Measurements from ENCODE around the gene ZNF668. TPM values are rescaled to one million over a fixed set of nuclear protein-coding genes. Genes with fewer than 3 reads are reported as not detected.
"Not testable (repeated sequence)": the region's sequence is repeated elsewhere in the genome, so short reads cannot be mapped to it uniquely, and the experiment has no call there.

ZNF668 gene
- total and polyA plus RNA-seq, 7 experiments from 2014 or later = 6.1 to 15.2 (median 12.6) TPM

DNA sequence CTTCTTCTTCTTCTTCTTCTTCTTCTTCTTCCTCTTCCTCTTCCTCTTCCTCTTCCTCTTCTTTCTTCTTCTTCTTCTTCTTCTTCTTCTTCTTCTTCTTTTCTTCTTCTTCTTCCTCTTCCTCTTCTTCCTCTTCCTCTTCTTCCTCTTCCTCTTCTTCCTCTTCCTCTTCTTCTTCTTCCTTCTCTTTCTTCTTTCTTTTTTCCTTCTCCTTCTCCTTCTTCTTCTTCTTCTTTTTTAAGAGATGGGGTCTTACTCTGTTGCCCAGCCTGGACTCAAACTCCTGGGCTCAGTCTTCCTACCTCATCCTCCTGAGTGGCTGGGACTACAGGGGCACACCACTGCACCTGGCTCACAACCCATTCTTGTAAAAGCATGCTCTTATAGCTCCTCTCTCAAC lies 60.7 kb downstream of the ZNF668 start:
- H3K27ac ChIP-seq (ENCODE audit: low read depth, low read length); H3K9me3 Mint-ChIP-seq; H3K4me1 ChIP-seq (ENCODE audit: control insufficient read depth in 2 of 2, insufficient read depth in 2 of 2, low read length in 2 of 2); CTCF ChIA-PET; H3K9me3 ChIP-seq (ENCODE audit: control insufficient read depth in 2 of 3, low read length in 3 of 3); H3K27me3 ChIP-seq (ENCODE audit: control insufficient read depth in 2 of 2, insufficient read depth in 2 of 2, low read length in 2 of 2); ATAC-seq; H3K36me3 Mint-ChIP-seq; H3K36me3 ChIP-seq (ENCODE audit: control insufficient read depth in 2 of 3, insufficient read depth in 3 of 3, low read length in 3 of 3); H3K4me3 ChIP-seq (ENCODE audit: low read length); intact Hi-C loops (cut with micrococcal nuclease); H3K27ac Mint-ChIP-seq; POLR2A ChIA-PET; DNase-seq: not testable (repeated sequence)
- Mint-ChIP-seq H3K4me3 (peak overlapping the region in 3 of 10 donors; percentile 19 to 86 (median 65)), H3K4me1 (peaks cover 13 to 27% (median 20%) of the 10 kb centered on the region in 7 donors), H3K27me3 (peaks cover 0 to 56% (median 22%) of the 10 kb centered on the region in 5 donors)

DNA sequence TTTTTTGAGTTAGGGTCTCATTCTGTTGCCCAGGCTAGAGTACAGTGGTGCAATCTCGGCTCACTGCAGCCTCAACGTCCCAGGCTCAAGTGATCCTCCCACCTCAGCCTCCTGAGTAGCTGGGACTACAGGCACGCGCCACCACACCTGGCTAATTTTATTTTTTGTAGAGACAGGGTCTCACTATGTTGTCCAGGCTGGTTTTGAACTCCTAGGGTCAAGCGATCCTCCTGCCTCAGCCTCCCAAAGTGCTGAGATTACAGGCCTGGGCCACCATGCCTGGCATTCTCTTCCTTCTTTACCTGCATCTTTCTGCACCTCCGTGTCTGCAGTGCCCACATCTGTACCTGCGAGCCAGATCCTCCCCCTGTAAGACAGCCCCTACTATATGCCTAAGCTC lies 62.2 kb downstream of the ZNF668 start:
- H3K36me3 Mint-ChIP-seq; H3K4me1 ChIP-seq (ENCODE audit: control insufficient read depth in 2 of 2, insufficient read depth in 2 of 2, low read length in 2 of 2); DNase-seq; CTCF ChIA-PET; ATAC-seq; H3K36me3 ChIP-seq (ENCODE audit: control insufficient read depth in 2 of 3, insufficient read depth in 3 of 3, low read length in 3 of 3); POLR2A ChIA-PET; H3K9me3 ChIP-seq (ENCODE audit: control insufficient read depth in 2 of 3, low read length in 3 of 3); H3K27ac ChIP-seq (ENCODE audit: low read depth, low read length); H3K27me3 ChIP-seq (ENCODE audit: control insufficient read depth in 2 of 2, insufficient read depth in 2 of 2, low read length in 2 of 2); H3K4me3 ChIP-seq (ENCODE audit: low read length); H3K9me3 Mint-ChIP-seq: not testable (repeated sequence)
- Mint-ChIP-seq H3K27me3 (peaks cover 0 to 59% (median 22%) of the 10 kb centered on the region in 5 donors), H3K4me1 (peaks cover 13 to 27% (median 20%) of the 10 kb centered on the region in 7 donors), H3K4me3 (peak overlapping the region; percentile 67 to 89 (median 81)), H3K27ac (peak overlapping the region in 5 of 9 donors; percentile 22 to 82 (median 67))
- intact Hi-C loops (cut with micrococcal nuclease) = loop anchor here in 1 of 2 donors (2.0 kb wide), 1 partner anchor 21 kb away; the partner anchor contains the start of gene STX4

Other genes starting within 250 kb of the ZNF668 start
- gene BCL7C, start 180.2 kb downstream of the ZNF668 start, total RNA-seq = 10 to 100 TPM; 17.2 to 23.7 (median 22.7) TPM
- gene BCL7C, start 180.2 kb downstream of the ZNF668 start, polyA plus RNA-seq = 10 to 100 TPM; 28.4 to 31.4 TPM
- under 1 TPM in 4 of 5 experiments, not detected in 1; 0.17 to 0.54 (median 0.40) TPM for gene CTF1, start 177.6 kb downstream of the ZNF668 start, total RNA-seq
- gene CTF1, start 177.6 kb downstream of the ZNF668 start, polyA plus RNA-seq = not detected
- gene FBXL19, start 150.7 kb downstream of the ZNF668 start, total RNA-seq = 10 to 100 TPM; 11.1 to 26.8 (median 17.0) TPM
- gene FBXL19, start 150.7 kb downstream of the ZNF668 start, polyA plus RNA-seq = under 1 TPM; 0.08 to 0.16 TPM
- 10 to 100 TPM in 4 of 5 experiments, 1 to 10 TPM in 1; 6.0 to 29.8 (median 18.4) TPM for gene ORAI3, start 125.2 kb downstream of the ZNF668 start, total RNA-seq
- 10 to 100 TPM; 10.3 to 17.8 TPM for gene ORAI3, start 125.2 kb downstream of the ZNF668 start, polyA plus RNA-seq
- gene SETD1A, start 116.5 kb downstream of the ZNF668 start, total RNA-seq = 10 to 100 TPM; 27.0 to 47.2 (median 36.8) TPM
- gene SETD1A, start 116.5 kb downstream of the ZNF668 start, polyA plus RNA-seq = 1 to 10 TPM; 1.3 to 2.5 TPM
- gene HSD3B7, start 89.0 kb downstream of the ZNF668 start, total RNA-seq = 1 to 10 TPM in 4 of 5 experiments, under 1 TPM in 1; 0.66 to 7.0 (median 3.3) TPM
- under 1 TPM in 1 of 2 donors, not detected in 1; 0.08 TPM for gene HSD3B7, start 89.0 kb downstream of the ZNF668 start, polyA plus RNA-seq
- gene STX1B, start 63.6 kb downstream of the ZNF668 start, total RNA-seq = 1 to 10 TPM; 1.7 to 5.2 (median 4.2) TPM
- gene STX1B, start 63.6 kb downstream of the ZNF668 start, polyA plus RNA-seq = under 1 TPM; 0.37 to 0.51 TPM
- gene STX4, start 40.7 kb downstream of the ZNF668 start, total RNA-seq = 100 to 1,000 TPM in 3 of 5 experiments, 10 to 100 TPM in 2; 77.9 to 114 (median 100) TPM
- gene STX4, start 40.7 kb downstream of the ZNF668 start, polyA plus RNA-seq = 10 to 100 TPM; 23.1 to 33.1 TPM
- 10 to 100 TPM; 22.2 to 49.1 (median 30.4) TPM for gene ZNF646, start 182 bp upstream of the ZNF668 start, total RNA-seq
- 10 to 100 TPM in 1 of 2 donors, 1 to 10 TPM in 1; 3.9 to 13.3 TPM for gene ZNF646, start 182 bp upstream of the ZNF668 start, polyA plus RNA-seq
- gene PRSS53, start 14.7 kb upstream of the ZNF668 start, total RNA-seq = 1 to 10 TPM; 5.2 to 7.2 (median 7.1) TPM
- gene PRSS53, start 14.7 kb upstream of the ZNF668 start, polyA plus RNA-seq = 1 to 10 TPM in 1 of 2 donors, under 1 TPM in 1; 0.46 to 1.6 TPM
- 10 to 100 TPM; 29.5 to 69.3 (median 35.6) TPM for gene VKORC1, start 20.6 kb upstream of the ZNF668 start, total RNA-seq
- 10 to 100 TPM; 82.3 to 93.0 TPM for gene VKORC1, start 20.6 kb upstream of the ZNF668 start, polyA plus RNA-seq
- gene BCKDK, start 34.1 kb upstream of the ZNF668 start, total RNA-seq = 10 to 100 TPM; 10.3 to 30.8 (median 20.8) TPM
- 10 to 100 TPM; 21.0 to 36.0 TPM for gene BCKDK, start 34.1 kb upstream of the ZNF668 start, polyA plus RNA-seq
- gene KAT8, start 43.4 kb upstream of the ZNF668 start, total RNA-seq = 100 to 1,000 TPM in 4 of 5 experiments, 10 to 100 TPM in 1; 63.0 to 134 (median 112) TPM
- gene KAT8, start 43.4 kb upstream of the ZNF668 start, polyA plus RNA-seq = 100 to 1,000 TPM in 1 of 2 donors, 10 to 100 TPM in 1; 76.3 to 106 TPM
- not detected for gene PRSS8, start 61.5 kb upstream of the ZNF668 start, total RNA-seq
- not detected for gene PRSS8, start 61.5 kb upstream of the ZNF668 start, polyA plus RNA-seq
- 1 to 10 TPM in 2 of 5 experiments, under 1 TPM in 3; 0.13 to 2.9 (median 0.69) TPM for gene PRSS36, start 75.8 kb upstream of the ZNF668 start, total RNA-seq
- gene PRSS36, start 75.8 kb upstream of the ZNF668 start, polyA plus RNA-seq = 1 to 10 TPM; 1.2 to 1.3 TPM
- gene FUS, start 105.9 kb upstream of the ZNF668 start, total RNA-seq = 100 to 1,000 TPM; 597 to 956 (median 714) TPM
- 100 to 1,000 TPM; 177 to 194 TPM for gene FUS, start 105.9 kb upstream of the ZNF668 start, polyA plus RNA-seq
- 10 to 100 TPM; 13.0 to 80.1 (median 21.2) TPM for gene PYCARD, start 128.5 kb upstream of the ZNF668 start, total RNA-seq
- 10 to 100 TPM; 41.0 to 44.9 TPM for gene PYCARD, start 128.5 kb upstream of the ZNF668 start, polyA plus RNA-seq
- gene TRIM72, start 139.9 kb upstream of the ZNF668 start, total RNA-seq = under 1 TPM in 1 of 5 experiments, not detected in 4; 0.24 TPM
- not detected for gene TRIM72, start 139.9 kb upstream of the ZNF668 start, polyA plus RNA-seq
- gene PYDC1, start 142.9 kb upstream of the ZNF668 start, total RNA-seq = not detected
- not detected for gene PYDC1, start 142.9 kb upstream of the ZNF668 start, polyA plus RNA-seq
- gene ITGAM, start 185.7 kb upstream of the ZNF668 start, total RNA-seq = 100 to 1,000 TPM in 1 of 5 experiments, 10 to 100 TPM in 2, 1 to 10 TPM in 1, under 1 TPM in 1; 0.84 to 150 (median 17.9) TPM
- gene ITGAM, start 185.7 kb upstream of the ZNF668 start, polyA plus RNA-seq = under 1 TPM; 0.27 to 0.52 TPM